B cell (primary cell): ENCODE data around the gene IZUMO1. TPM values are rescaled to one million over a fixed set of nuclear protein-coding genes. Genes with fewer than 3 reads are reported as not detected.

ENCODE experiments used
- ATAC-seq: fragments of 200-7000 bp; cut with Tn5 transposase; one replicate; pipeline ENCODE4 v1.10.0; 2021; ENCODE audit warnings: low read depth, mild to moderate bottlenecking, moderate number of reproducible peaks, moderate library complexity
- CTCF ChIA-PET: fragments of 350-600 bp; sonication (Branson Sonifier 250); formaldehyde crosslinking; loops from one replicate; lab custom pipeline; 2021; ENCODE audit warnings: antibody characterized with exemption, inconsistent platforms; lab: Charles Lee
- POLR2A ChIA-PET: fragments of 350-600 bp; sonication (Branson Sonifier 250); formaldehyde crosslinking; loops from one replicate; lab custom pipeline; 2021; ENCODE audit warnings: antibody characterized with exemption; lab: Charles Lee
- DNase-seq: peaks from one replicate; pipeline ENCODE4 v3.0.0; 2013
- H2AFZ ChIP-seq: 2 replicates; pipeline ENCODE4 v1.6.1; 2012; ENCODE audit warnings: mild to moderate bottlenecking, low read depth, low read length; ENCODE audit not compliant: insufficient read depth, poor library complexity, severe bottlenecking
- H3K27ac ChIP-seq, 2 donors: 1 replicate in 1 of 2; 2 replicates in 1 of 2; pipeline ENCODE4 v1.5.1; 2012 to 2013; ENCODE audit warnings: low read length in 2 of 2, mild to moderate bottlenecking in 2 of 2, moderate library complexity in 1 of 2
- H3K27me3 ChIP-seq, 4 experiments: fragments of 200-600 bp in 1 of 4; sonication (generic) in 1 of 4; replicated peaks in 1 of 4; 1 replicate in 2 of 4; 2 replicates in 2 of 4; pipeline versions ENCODE4 v1.6.1 to v1.7.0; 2013 to 2016; ENCODE audit warnings: low read length in 3 of 4, mild to moderate bottlenecking in 2 of 4, mixed read lengths in 1 of 4, moderate library complexity in 1 of 4; ENCODE audit not compliant: insufficient read depth in 4 of 4, control insufficient read depth in 3 of 4; ENCODE audit errors: control extremely low read depth in 1 of 4
- H3K36me3 ChIP-seq, 2 experiments: replicated peaks in 1 of 2; 1 replicate in 1 of 2; 2 replicates in 1 of 2; pipeline versions ENCODE4 v1.6.1 to v1.7.1; 2013; ENCODE audit warnings: low read length in 1 of 2; ENCODE audit not compliant: insufficient read depth in 2 of 2, control insufficient read depth in 1 of 2; ENCODE audit errors: control extremely low read depth in 1 of 2, extremely low read depth in 1 of 2
- H3K4me1 ChIP-seq, 2 donors: fragments of 200-600 bp in 1 of 2; sonication (generic) in 1 of 2; 1 replicate in 1 of 2; 2 replicates in 1 of 2; pipeline versions ENCODE4 v1.5.1 to v1.6.1; 2013 to 2017; ENCODE audit warnings: low read length in 2 of 2; ENCODE audit not compliant: control insufficient read depth in 2 of 2, insufficient read depth in 2 of 2
- H3K4me2 ChIP-seq: replicated peaks from 2 replicates; pipeline ENCODE3; 2012; ENCODE audit warnings: mild to moderate bottlenecking, low read depth, low read length; ENCODE audit not compliant: poor library complexity, severe bottlenecking
- H3K4me3 ChIP-seq, 5 experiments: fragments of 200-600 bp in 1 of 5; sonication (generic) in 1 of 5; 1 replicate in 3 of 5; 2 replicates in 2 of 5; pipeline versions ENCODE4 v1.5.1 to v1.7.0; 2011 to 2016; ENCODE audit warnings: low read length in 4 of 5, mild to moderate bottlenecking in 4 of 5, low read depth in 2 of 5, control low read depth in 1 of 5, moderate library complexity in 1 of 5; ENCODE audit not compliant: insufficient read depth in 1 of 5; ENCODE audit errors: control extremely low read depth in 1 of 5, extremely low read depth in 1 of 5
- H3K79me2 ChIP-seq: fragments of 200-600 bp; sonication (generic); one replicate; pipeline ENCODE4 v1.6.0; 2016; ENCODE audit warnings: low read length; ENCODE audit not compliant: control insufficient read depth, insufficient read depth
- H3K9ac ChIP-seq: fragments of 200-600 bp; sonication (generic); 2 replicates; pipeline ENCODE4 v1.6.1; 2017; ENCODE audit warnings: mild to moderate bottlenecking, low read length, moderate library complexity
- H3K9me3 ChIP-seq, 3 donors: one replicate each; pipeline versions ENCODE4 v1.6.1 to v1.7.1; 2013; ENCODE audit warnings: low read length in 2 of 3; ENCODE audit not compliant: control insufficient read depth in 2 of 3, insufficient read depth in 1 of 3; ENCODE audit errors: control extremely low read depth in 1 of 3
- H4K20me1 ChIP-seq: 2 replicates; pipeline ENCODE4 v1.6.0; 2012; ENCODE audit warnings: mild to moderate bottlenecking, low read length; ENCODE audit not compliant: insufficient read depth, control insufficient read depth, poor library complexity, severe bottlenecking
- H3K27ac Mint-ChIP-seq: one replicate; pipeline ENCODE4 v1.8.0; 2021; ENCODE audit warnings: mixed read lengths
- H3K27me3 Mint-ChIP-seq: one replicate; pipeline ENCODE4 v1.8.0; 2021; ENCODE audit warnings: mixed read lengths
- H3K4me1 Mint-ChIP-seq: one replicate; pipeline ENCODE4 v1.8.0; 2021; ENCODE audit warnings: mixed read lengths
- H3K4me3 Mint-ChIP-seq: one replicate; pipeline ENCODE4 v1.8.0; 2021; ENCODE audit warnings: mixed read lengths
- H3K9me3 Mint-ChIP-seq: one replicate; pipeline ENCODE4 v1.8.0; 2022; ENCODE audit warnings: mixed read lengths; ENCODE audit not compliant: insufficient read depth
- EZH2 ChIP-seq: IDR thresholded peaks from 2 replicates; pipeline ENCODE4 v1.6.1; 2012; ENCODE audit warnings: borderline replicate concordance, low read depth, mild to moderate bottlenecking, moderate library complexity, low read length; ENCODE audit not compliant: insufficient read depth, poor library complexity, severe bottlenecking
- WGBS: methylation state at CpG from one replicate; pipeline ENCODE4 v1.1.5; 2013; ENCODE audit warnings: missing lambda C conversion rate; ENCODE audit not compliant: insufficient coverage; 5-methylcytosine and 5-hydroxymethylcytosine counted together
- intact Hi-C: fragments of 100-400 bp; cut with micrococcal nuclease; formaldehyde crosslinking; loops from one replicate; pipeline ENCODE4 v1.10.0; 2022
- polyA plus RNA-seq: library from polyadenylated mRNA; depleted of rRNA; stranded (reverse); fragments of >200 nt; gene quantifications from 2 replicates; pipeline ENCODE4 v1.2.3, GENCODE V29; 2012
- total RNA-seq, 2 donors: library from RNA; stranded (reverse); fragments of 120-200 nt in 1 of 2; gene quantifications; 1 replicate in 1 of 2; 2 replicates in 1 of 2; pipeline versions ENCODE4 v1.2.3 to v1.2.4, GENCODE V29; 2013 to 2022
- TF ChIP-seq, protein P1 (sequence below): fragments of 200-600 bp; IDR thresholded peaks from one replicate; pipeline ENCODE4 v1.8.0; 2022; ENCODE audit warnings: antibody characterized with exemption, mild to moderate bottlenecking

IZUMO1 gene
- total and polyA plus RNA-seq, 2 donors (not counting 1 experiment from before 2014, with no cell fraction given), result not detected

DNA sequence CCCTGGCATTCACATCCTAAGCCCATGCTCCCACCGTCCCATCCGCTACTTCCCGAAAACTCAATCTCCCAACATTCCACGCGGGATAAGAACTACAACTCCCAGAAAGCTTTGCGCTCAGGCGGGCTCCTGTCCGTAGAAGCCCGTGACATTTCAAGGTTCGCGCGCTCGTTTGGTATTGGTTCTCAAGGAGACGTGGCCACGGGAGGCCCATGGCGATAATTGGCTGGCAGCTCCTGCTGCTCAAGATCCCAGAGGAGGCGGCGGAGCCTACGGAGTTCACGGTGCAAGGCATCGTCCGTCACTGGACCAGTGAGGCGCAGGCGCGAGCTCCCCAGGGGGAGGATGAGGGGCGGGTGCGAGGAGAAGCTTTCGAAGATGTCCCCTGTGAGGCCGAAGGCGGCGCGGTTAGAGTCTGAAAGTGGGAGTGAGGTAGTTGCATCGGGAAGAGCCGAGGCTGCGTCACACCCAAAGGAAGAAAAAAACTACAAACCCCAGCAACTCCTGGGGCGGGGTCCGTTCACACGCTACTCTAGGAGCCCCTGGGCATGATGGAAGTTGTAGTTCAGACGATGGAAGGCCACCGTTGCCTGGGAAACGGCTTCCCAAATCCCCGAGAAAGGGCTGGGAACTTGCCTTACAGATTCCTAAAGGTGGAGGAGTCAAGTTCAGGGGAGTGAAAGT, 26.0 kb downstream of the IZUMO1 start:
- Histone ChIP-seq H3K36me3 (no peaks in the 10 kb centered on the region), H3K27ac (peak overlapping the region; percentile 92 to 93), H3K9me3 (peaks cover 0 to 28% (median 6%) of the 10 kb centered on the region in 3 donors), H3K4me2 (peak overlapping the region; percentile 91), H3K9ac (peak overlapping the region; percentile 88), H3K4me1 (peaks cover 10 to 25% of the 10 kb centered on the region in 2 donors), H3K79me2 (no peaks in the 10 kb centered on the region), H3K27me3 (no peaks in the 10 kb centered on the region), H4K20me1 (no peaks in the 10 kb centered on the region), H2AFZ (peak overlapping the region; percentile 91), H3K4me3 (peak overlapping the region; percentile 47 to 91 (median 75))
- DNase-seq (peak; percentile 93), ATAC-seq (peak; percentile 86)
- 1% methylated on average over 33 of the region's 42 CpGs for WGBS
- intact Hi-C loops, result loop anchor here (1.0 to 10.0 kb wide), 3 partner anchors 152 to 1304 kb away; partner anchors contain the start of genes PPP1R15A, SYNGR4, TMEM143 and VRK3
- H3K4me1 Mint-ChIP-seq, result peaks cover 21% of the 10 kb centered on the region
- H3K27me3 Mint-ChIP-seq, result no peaks in the 10 kb centered on the region
- peak overlapping the region; percentile 98 for H3K4me3 Mint-ChIP-seq
- CTCF ChIA-PET, result interaction anchor here (0.5 to 2.0 kb wide), 3 partner anchors 18 to 731 kb away, joined by 3 to 6 read pairs (median 3); partner anchors contain the start of genes CA11 and PIH1D1
- H3K9me3 Mint-ChIP-seq, result peaks cover 9% of the 10 kb centered on the region
- TF ChIP-seq, protein P1, sequence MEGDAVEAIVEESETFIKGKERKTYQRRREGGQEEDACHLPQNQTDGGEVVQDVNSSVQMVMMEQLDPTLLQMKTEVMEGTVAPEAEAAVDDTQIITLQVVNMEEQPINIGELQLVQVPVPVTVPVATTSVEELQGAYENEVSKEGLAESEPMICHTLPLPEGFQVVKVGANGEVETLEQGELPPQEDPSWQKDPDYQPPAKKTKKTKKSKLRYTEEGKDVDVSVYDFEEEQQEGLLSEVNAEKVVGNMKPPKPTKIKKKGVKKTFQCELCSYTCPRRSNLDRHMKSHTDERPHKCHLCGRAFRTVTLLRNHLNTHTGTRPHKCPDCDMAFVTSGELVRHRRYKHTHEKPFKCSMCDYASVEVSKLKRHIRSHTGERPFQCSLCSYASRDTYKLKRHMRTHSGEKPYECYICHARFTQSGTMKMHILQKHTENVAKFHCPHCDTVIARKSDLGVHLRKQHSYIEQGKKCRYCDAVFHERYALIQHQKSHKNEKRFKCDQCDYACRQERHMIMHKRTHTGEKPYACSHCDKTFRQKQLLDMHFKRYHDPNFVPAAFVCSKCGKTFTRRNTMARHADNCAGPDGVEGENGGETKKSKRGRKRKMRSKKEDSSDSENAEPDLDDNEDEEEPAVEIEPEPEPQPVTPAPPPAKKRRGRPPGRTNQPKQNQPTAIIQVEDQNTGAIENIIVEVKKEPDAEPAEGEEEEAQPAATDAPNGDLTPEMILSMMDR, result no peak
- no peak for TF ChIP-seq EZH2
- H3K27ac Mint-ChIP-seq, result peak overlapping the region; percentile 98
- POLR2A ChIA-PET, result interaction anchor here (0.5 to 1.4 kb wide), 10 partner anchors 8 to 232 kb away, joined by 3 to 11 read pairs (median 3); no protein-coding TSS in a partner anchor

DNA sequence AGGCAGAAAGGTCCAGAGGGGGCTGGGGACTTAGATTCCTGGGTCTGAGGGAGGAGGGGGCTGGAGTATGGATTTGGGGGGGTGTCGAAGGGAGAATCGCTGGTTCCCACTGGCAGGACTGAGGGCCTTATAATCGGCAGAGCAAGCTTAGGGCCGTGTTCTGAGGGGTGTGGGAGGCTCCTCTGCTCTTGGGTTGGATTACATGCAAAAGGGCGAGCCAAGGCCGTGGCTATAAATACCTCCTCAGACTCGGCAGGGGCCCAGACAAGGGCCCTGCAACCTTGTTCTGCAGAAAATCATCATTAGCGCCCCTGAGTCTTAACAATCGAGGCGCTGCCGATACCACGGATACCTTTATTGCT, 26.5 kb downstream of the IZUMO1 start:
- Mint-ChIP-seq H3K9me3 (peaks cover 5% of the 10 kb centered on the region), H3K4me1 (peaks cover 18% of the 10 kb centered on the region), H3K27ac (peak overlapping the region; percentile 98), H3K27me3 (no peaks in the 10 kb centered on the region), H3K4me3 (peak overlapping the region; percentile 98)
- Histone ChIP-seq H3K4me3 (peak overlapping the region in 2 of 5 experiments; percentile 61 to 91), H3K9me3 (peaks cover 0 to 24% (median 6%) of the 10 kb centered on the region in 3 donors), H4K20me1 (no peaks in the 10 kb centered on the region), H3K79me2 (no peaks in the 10 kb centered on the region), H3K36me3 (no peaks in the 10 kb centered on the region), H2AFZ (peak overlapping the region; percentile 91), H3K27ac (no peak overlapping the region), H3K9ac (peak overlapping the region; percentile 88), H3K4me2 (peak overlapping the region; percentile 91), H3K4me1 (peaks cover 7 to 23% of the 10 kb centered on the region in 2 donors), H3K27me3 (no peaks in the 10 kb centered on the region)
- DNase-seq (no peak), ATAC-seq (no peak)
- intact Hi-C loops, result loop anchor here (1.0 to 10.0 kb wide), 3 partner anchors 152 to 1305 kb away; partner anchors contain the start of genes PPP1R15A, SYNGR4, TMEM143 and VRK3
- 39% methylated on average over 12 of the region's 12 CpGs for WGBS
- no peak for TF ChIP-seq EZH2
- TF ChIP-seq, protein P1, result no peak
- ChIA-PET POLR2A (interaction anchor here (0.5 to 1.4 kb wide), 9 partner anchors 12 to 232 kb away, joined by 3 to 11 read pairs (median 3); no protein-coding TSS in a partner anchor), CTCF (interaction anchor here (0.5 to 2.0 kb wide), 3 partner anchors 19 to 74 kb away, joined by 3 to 6 read pairs (median 3); partner anchors contain the start of gene CA11)
